Measurements from ENCODE around the gene NELL2. TPM values are rescaled to one million over a fixed set of nuclear protein-coding genes. Genes with fewer than 3 reads are reported as not detected.

Gene NELL2
- total RNA-seq, 4 donors from 2014 or later = 0.42 to 5.8 (median 3.3) TPM

DNA sequence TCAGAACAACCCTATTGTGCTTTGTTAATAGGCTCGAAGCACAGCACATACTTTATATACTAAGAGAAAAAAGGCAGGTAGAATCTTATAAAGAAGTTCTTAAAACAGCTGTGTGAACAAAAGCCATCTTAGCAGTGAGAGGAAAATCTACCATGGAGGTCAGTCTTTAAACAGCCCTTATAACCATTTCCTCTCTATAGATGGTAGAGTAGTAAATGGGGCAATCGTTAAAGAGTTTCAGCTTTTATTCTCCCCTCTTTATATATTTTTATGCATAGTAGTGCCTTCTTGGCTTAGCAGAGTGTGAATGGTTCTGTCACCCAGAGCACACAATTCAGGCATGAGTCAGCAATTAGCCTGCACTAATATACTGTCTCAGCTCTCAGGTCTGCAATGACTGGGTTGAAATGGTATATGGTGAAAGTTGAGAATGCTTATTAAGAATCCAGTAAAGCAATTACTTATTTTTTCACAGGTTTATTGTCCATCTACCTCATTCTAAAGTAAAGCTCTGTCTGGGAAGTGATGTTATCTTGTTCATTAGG lies 305.0 kb downstream of the NELL2 start:
- Histone ChIP-seq H3K9me3 (no peaks in the 10 kb centered on the region), H3K27me3 (no peaks in the 10 kb centered on the region), H3K4me3 (no peak overlapping the region), H3K36me3 (no peaks in the 10 kb centered on the region), H3K4me1 (no peaks in the 10 kb centered on the region), H3K27ac (replicated peaks in 1 of 4) (no peak overlapping the region)
- no peak for DNase-seq (ENCODE audit: extremely low spot score)
- 89% methylated on average over 2 of the region's 2 CpGs for WGBS
- intact Hi-C loops (cut with DNase I) = no loop called here
- TF ChIP-seq, protein P1, sequence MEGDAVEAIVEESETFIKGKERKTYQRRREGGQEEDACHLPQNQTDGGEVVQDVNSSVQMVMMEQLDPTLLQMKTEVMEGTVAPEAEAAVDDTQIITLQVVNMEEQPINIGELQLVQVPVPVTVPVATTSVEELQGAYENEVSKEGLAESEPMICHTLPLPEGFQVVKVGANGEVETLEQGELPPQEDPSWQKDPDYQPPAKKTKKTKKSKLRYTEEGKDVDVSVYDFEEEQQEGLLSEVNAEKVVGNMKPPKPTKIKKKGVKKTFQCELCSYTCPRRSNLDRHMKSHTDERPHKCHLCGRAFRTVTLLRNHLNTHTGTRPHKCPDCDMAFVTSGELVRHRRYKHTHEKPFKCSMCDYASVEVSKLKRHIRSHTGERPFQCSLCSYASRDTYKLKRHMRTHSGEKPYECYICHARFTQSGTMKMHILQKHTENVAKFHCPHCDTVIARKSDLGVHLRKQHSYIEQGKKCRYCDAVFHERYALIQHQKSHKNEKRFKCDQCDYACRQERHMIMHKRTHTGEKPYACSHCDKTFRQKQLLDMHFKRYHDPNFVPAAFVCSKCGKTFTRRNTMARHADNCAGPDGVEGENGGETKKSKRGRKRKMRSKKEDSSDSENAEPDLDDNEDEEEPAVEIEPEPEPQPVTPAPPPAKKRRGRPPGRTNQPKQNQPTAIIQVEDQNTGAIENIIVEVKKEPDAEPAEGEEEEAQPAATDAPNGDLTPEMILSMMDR (IDR thresholded peaks at IDR 0.05) = no peak
- no peak for TF ChIP-seq POLR2AphosphoS5 (IDR thresholded peaks at IDR 0.05)
- TF ChIP-seq EP300 (IDR thresholded peaks at IDR 0.05) = no peak
- TF ChIP-seq POLR2A (IDR thresholded peaks at IDR 0.05; ENCODE audit: low read depth) = no peak

DNA sequence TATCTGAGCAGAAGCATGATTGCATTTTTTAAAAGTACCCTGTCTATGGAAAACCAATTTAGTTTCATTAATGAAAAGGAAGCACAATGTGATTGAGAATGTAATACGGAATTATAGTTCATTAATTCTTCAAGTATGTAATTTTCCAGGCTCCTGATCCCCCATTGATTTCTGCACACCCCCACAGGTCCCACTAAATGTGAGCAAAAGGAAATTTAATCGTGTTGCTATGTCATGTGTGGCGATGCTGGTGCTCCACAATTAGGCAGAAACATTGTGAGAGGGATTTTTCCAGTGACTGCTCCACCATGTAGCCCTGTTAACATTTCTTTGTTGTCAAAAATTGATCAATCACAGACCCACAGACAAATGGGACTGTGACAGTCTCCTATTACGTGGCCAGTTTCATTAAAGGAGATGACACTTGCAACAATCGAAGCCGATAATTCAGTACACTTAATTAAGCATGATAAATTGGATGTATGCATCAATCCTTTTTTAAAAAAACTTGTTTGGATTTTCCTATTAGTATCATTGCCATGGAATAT lies 306.0 kb downstream of the NELL2 start:
- no peak for DNase-seq (ENCODE audit: extremely low spot score)
- H3K4me1 ChIP-seq = no peaks in the 10 kb centered on the region
- WGBS = 89% methylated on average over 6 of the region's 6 CpGs
- no peaks in the 10 kb centered on the region for H3K9me3 ChIP-seq
- no peak overlapping the region for H3K4me3 ChIP-seq
- intact Hi-C loops (cut with DNase I) = no loop called here
- no peaks in the 10 kb centered on the region for H3K36me3 ChIP-seq
- no peak overlapping the region for H3K27ac ChIP-seq (replicated peaks in 1 of 4)
- H3K27me3 ChIP-seq = no peaks in the 10 kb centered on the region
- TF ChIP-seq EP300 (IDR thresholded peaks at IDR 0.05) (no peak), POLR2AphosphoS5 (IDR thresholded peaks at IDR 0.05) (no peak), POLR2A (IDR thresholded peaks at IDR 0.05; ENCODE audit: low read depth) (no peak)
- TF ChIP-seq, protein P1 (IDR thresholded peaks at IDR 0.05) = no peak

- Histone ChIP-seq H3K36me3 (no peaks in the 10 kb centered on the region), H3K27me3 (no peaks in the 10 kb centered on the region), H3K4me3 (no peak overlapping the region), H3K27ac (replicated peaks in 1 of 4) (no peak overlapping the region), H3K9me3 (no peaks in the 10 kb centered on the region), H3K4me1 (no peaks in the 10 kb centered on the region)
- no peak for DNase-seq (ENCODE audit: extremely low spot score)
- TF ChIP-seq POLR2A (IDR thresholded peaks at IDR 0.05; ENCODE audit: low read depth) (no peak), EP300 (IDR thresholded peaks at IDR 0.05) (no peak), POLR2AphosphoS5 (IDR thresholded peaks at IDR 0.05) (no peak)
- TF ChIP-seq, protein P1 (IDR thresholded peaks at IDR 0.05) = no peak
- WGBS = 90% methylated on average over 5 of the region's 5 CpGs
- intact Hi-C loops (cut with DNase I) = no loop called here
These were observed 311.0 kb downstream of the NELL2 start for GRCh38 chr12:44565163-44565562.

DNA sequence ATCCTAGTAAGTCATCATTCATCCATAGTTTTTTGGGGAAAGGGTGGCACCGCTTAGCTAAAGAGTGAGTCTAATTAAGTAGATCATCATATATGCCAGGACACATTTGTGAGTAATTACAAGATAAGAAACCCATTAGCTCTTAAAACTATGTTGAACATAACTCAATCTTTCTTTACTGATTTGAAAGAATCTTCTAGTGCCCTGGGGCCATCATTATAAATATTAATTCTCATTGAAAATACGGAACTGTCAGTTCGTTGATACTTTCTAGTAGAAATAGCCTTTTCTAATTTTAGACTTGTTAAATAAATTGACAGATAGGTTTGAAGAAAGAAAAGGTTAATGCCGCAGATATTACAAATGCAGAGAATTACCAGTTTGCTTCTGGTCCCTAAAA lies 312.6 kb downstream of the NELL2 start:
- Histone ChIP-seq H3K27ac (replicated peaks in 1 of 4) (no peak overlapping the region), H3K4me3 (no peak overlapping the region), H3K36me3 (no peaks in the 10 kb centered on the region), H3K4me1 (no peaks in the 10 kb centered on the region), H3K9me3 (no peaks in the 10 kb centered on the region), H3K27me3 (no peaks in the 10 kb centered on the region)
- 78% methylated on average over 4 of the region's 4 CpGs for WGBS
- intact Hi-C loops (cut with DNase I) = no loop called here
- DNase-seq (ENCODE audit: extremely low spot score) = no peak
- TF ChIP-seq, protein P1 (IDR thresholded peaks at IDR 0.05) = no peak

All from esophagus muscularis mucosa (tissue), 4 donors.